Transverse colon (tissue), 4 donors: ENCODE data around the gene MED9. TPM values are rescaled to one million over a fixed set of nuclear protein-coding genes. Genes with fewer than 3 reads are reported as not detected.

Experiments used
- DNase-seq: peaks from one replicate; pipeline ENCODE4 v3.0.0-alpha.2; 2019
- H3K27ac ChIP-seq, 4 donors: fragments of 200-600 bp; sonication (generic); 2 replicates each; pipeline ENCODE4 v1.5.1; 2016 to 2018; ENCODE audit warnings: inconsistent platforms in 4 of 4
- H3K27me3 ChIP-seq: fragments of 200-600 bp; sonication (generic); 2 replicates; pipeline ENCODE4 v1.5.1; 2017; ENCODE audit warnings: inconsistent platforms
- H3K36me3 ChIP-seq, 4 donors: fragments of 200-600 bp; sonication (generic); 2 replicates each; pipeline ENCODE4 v1.5.1; 2017 to 2019; ENCODE audit warnings: inconsistent platforms in 4 of 4
- H3K4me1 ChIP-seq, 4 donors: fragments of 200-600 bp; sonication (generic); 2 replicates each; pipeline ENCODE4 v1.5.1; 2017 to 2020; ENCODE audit warnings: inconsistent platforms in 4 of 4
- H3K4me3 ChIP-seq, 4 donors: fragments of 200-600 bp; sonication (generic); 1 replicate in 1 of 4; 2 replicates in 3 of 4; pipeline versions ENCODE4 v1.5.1 to v1.6.1; 2017 to 2019; ENCODE audit warnings: inconsistent platforms in 4 of 4
- H3K9me3 ChIP-seq, 2 donors: fragments of 200-600 bp; sonication (generic); 2 replicates each; pipeline ENCODE4 v1.5.1; 2017 to 2019; ENCODE audit warnings: inconsistent platforms in 2 of 2
- CTCF ChIP-seq, 5 experiments: fragments of 200-600 bp in 3 of 5; fragments of 450-650 bp in 2 of 5; sonication (generic) in 3 of 5; IDR thresholded peaks; 1 replicate in 2 of 5; 2 replicates in 3 of 5; pipeline ENCODE4 v1.5.1; 2016 to 2017; ENCODE audit warnings: antibody characterized with exemption in 5 of 5, inconsistent platforms in 3 of 5, mild to moderate bottlenecking in 2 of 5, moderate library complexity in 1 of 5
- EP300 ChIP-seq: sonication (generic); formaldehyde crosslinking; IDR thresholded peaks from one replicate; pipeline ENCODE4 v1.6.1; 2017; ENCODE audit warnings: antibody characterized with exemption, low read depth
- POLR2A ChIP-seq: fragments of 450-650 bp; IDR thresholded peaks from one replicate; pipeline ENCODE4 v1.6.1; 2016; ENCODE audit warnings: antibody characterized with exemption, mild to moderate bottlenecking, moderate library complexity
- POLR2AphosphoS5 ChIP-seq, 3 donors: sonication (generic); formaldehyde crosslinking; IDR thresholded peaks; one replicate each; pipeline ENCODE4 v1.6.1; 2016; ENCODE audit warnings: antibody characterized with exemption in 3 of 3
- WGBS, 2 donors: methylation state at CpG; one replicate each; pipeline ENCODE4 v1.1.5; 2018; ENCODE audit warnings: low coverage in 1 of 2; 5-methylcytosine and 5-hydroxymethylcytosine counted together
- in situ Hi-C, 4 donors: fragments of 200-750 bp; cut with MboI; loops; one replicate each; pipeline versions ENCODE4 v1.15.0 to v1.15.1; 2017; ENCODE audit warnings: low sequenced_read_pairs in 3 of 4, low pct_ligation_motif_present in 1 of 4, low pct_unique_long_range_greater_than_20kb in 1 of 4
- intact Hi-C: fragments of 100-400 bp; cut with DNase I; formaldehyde crosslinking; loops from one replicate; pipeline ENCODE4 v1.15.1; 2023; ENCODE audit warnings: low total_unique reads
- total RNA-seq, 4 donors: library from RNA; depleted of rRNA; stranded (reverse); fragments of >200 nt; gene quantifications; one replicate each; pipeline ENCODE4 v1.1.0, GENCODE V29; 2016

MED9 gene
- total RNA-seq, 4 donors from 2014 or later = 15.0 to 90.0 (median 25.2) TPM

- no peaks in the 10 kb centered on the region for H3K36me3 ChIP-seq
- WGBS, 2 donors = 52% methylated on average over 4 of the region's 17 CpGs; no CpG with 5 or more reads in 1 of the 2 donors
- H3K9me3 ChIP-seq = no peaks in the 10 kb centered on the region
- H3K4me1 ChIP-seq = peaks cover 0 to 12% (median 7%) of the 10 kb centered on the region in 4 donors
- TF ChIP-seq CTCF (IDR thresholded peaks at IDR 0.05) = no peak
- no peak for TF ChIP-seq POLR2AphosphoS5 (IDR thresholded peaks at IDR 0.05)
- no peak for TF ChIP-seq EP300
- no peak overlapping the region for H3K4me3 ChIP-seq
- no peaks in the 10 kb centered on the region for H3K27me3 ChIP-seq
- no peak for DNase-seq
- in situ Hi-C loops = loop anchor here in 2 of 4 donors (10.0 kb wide), 2 partner anchors 138 to 152 kb away; no protein-coding TSS in a partner anchor
- peak overlapping the region in 1 of 4 donors; percentile 35 for H3K27ac ChIP-seq
- intact Hi-C loops = no loop called here
Observed at GRCh38 chr17:17506893-17507464, 30.2 kb downstream of the MED9 start.

GRCh38 chr17:17507465-17508011, 30.7 kb downstream of the MED9 start:
- Histone ChIP-seq H3K36me3 (no peaks in the 10 kb centered on the region), H3K27ac (no peak overlapping the region), H3K9me3 (no peaks in the 10 kb centered on the region), H3K4me3 (no peak overlapping the region), H3K27me3 (no peaks in the 10 kb centered on the region), H3K4me1 (peaks cover 0 to 12% (median 7%) of the 10 kb centered on the region in 4 donors)
- TF ChIP-seq CTCF (IDR thresholded peaks at IDR 0.05) (no peak), POLR2A (no peak), EP300 (no peak), POLR2AphosphoS5 (IDR thresholded peaks at IDR 0.05) (no peak)
- DNase-seq = no peak
- intact Hi-C loops (no loop called here), in situ Hi-C loops (loop anchor here in 2 of 4 donors (10.0 kb wide), 2 partner anchors 137 to 153 kb away; no protein-coding TSS in a partner anchor)
- 76 to 85% methylated on average over 5 to 16 of the region's 16 CpGs for WGBS, 2 donors

GRCh38 chr17:17508019-17508535, 31.3 kb downstream of the MED9 start:
- in situ Hi-C loops = loop anchor here in 2 of 4 donors (10.0 kb wide), 2 partner anchors 137 to 153 kb away; no protein-coding TSS in a partner anchor

More at GRCh38 chr17:17508019-17508535, 31.3 kb downstream of the MED9 start:
- H3K4me1 ChIP-seq = peaks cover 0 to 12% (median 7%) of the 10 kb centered on the region in 4 donors
- no peaks in the 10 kb centered on the region for H3K9me3 ChIP-seq
- H3K27me3 ChIP-seq = no peaks in the 10 kb centered on the region
- no peak for DNase-seq
- intact Hi-C loops = no loop called here
- no peak overlapping the region for H3K4me3 ChIP-seq
- no peak overlapping the region for H3K27ac ChIP-seq
- 83 to 87% methylated on average over 1 to 11 of the region's 11 CpGs for WGBS, 2 donors
- no peak for TF ChIP-seq CTCF (IDR thresholded peaks at IDR 0.05)
- no peaks in the 10 kb centered on the region for H3K36me3 ChIP-seq
